Subcutaneous abdominal adipose tissue (tissue), 5 donors: ENCODE measurements around the gene WFIKKN1.

Source experiments
- H3K27ac ChIP-seq: one replicate; pipeline ENCODE4 v1.7.0; 2013; ENCODE audit warnings: low read depth, mild to moderate bottlenecking, inconsistent platforms, low read length, moderate library complexity
- H3K27me3 ChIP-seq, 5 donors: one replicate each; pipeline ENCODE4 v1.7.0; 2013; ENCODE audit warnings: low read length in 5 of 5, inconsistent platforms in 1 of 5; ENCODE audit not compliant: control insufficient read depth in 5 of 5, insufficient read depth in 4 of 5
- H3K36me3 ChIP-seq, 5 donors: one replicate each; pipeline ENCODE4 v1.7.0; 2013; ENCODE audit warnings: low read length in 5 of 5; ENCODE audit not compliant: control insufficient read depth in 5 of 5, insufficient read depth in 5 of 5
- H3K4me1 ChIP-seq, 5 donors: one replicate each; pipeline ENCODE4 v1.7.0; 2013; ENCODE audit warnings: low read length in 5 of 5, mild to moderate bottlenecking in 3 of 5, moderate library complexity in 1 of 5; ENCODE audit not compliant: control insufficient read depth in 5 of 5, insufficient read depth in 5 of 5
- H3K4me3 ChIP-seq, 5 donors: one replicate each; pipeline ENCODE4 v1.7.0; 2013; ENCODE audit warnings: low read length in 5 of 5, low read depth in 1 of 5
- H3K9ac ChIP-seq, 5 donors: one replicate each; pipeline ENCODE4 v1.7.0; 2013; ENCODE audit warnings: low read length in 5 of 5, mild to moderate bottlenecking in 4 of 5, moderate library complexity in 3 of 5
- H3K9me3 ChIP-seq, 5 donors: one replicate each; pipeline ENCODE4 v1.7.0; 2013; ENCODE audit warnings: low read length in 5 of 5; ENCODE audit not compliant: control insufficient read depth in 5 of 5
- donor health status: healthy.
- donor health status: healthy.
- donor health status: healthy.
- donor health status: healthy.
- donor health status: healthy.

WFIKKN1 gene, protein sequence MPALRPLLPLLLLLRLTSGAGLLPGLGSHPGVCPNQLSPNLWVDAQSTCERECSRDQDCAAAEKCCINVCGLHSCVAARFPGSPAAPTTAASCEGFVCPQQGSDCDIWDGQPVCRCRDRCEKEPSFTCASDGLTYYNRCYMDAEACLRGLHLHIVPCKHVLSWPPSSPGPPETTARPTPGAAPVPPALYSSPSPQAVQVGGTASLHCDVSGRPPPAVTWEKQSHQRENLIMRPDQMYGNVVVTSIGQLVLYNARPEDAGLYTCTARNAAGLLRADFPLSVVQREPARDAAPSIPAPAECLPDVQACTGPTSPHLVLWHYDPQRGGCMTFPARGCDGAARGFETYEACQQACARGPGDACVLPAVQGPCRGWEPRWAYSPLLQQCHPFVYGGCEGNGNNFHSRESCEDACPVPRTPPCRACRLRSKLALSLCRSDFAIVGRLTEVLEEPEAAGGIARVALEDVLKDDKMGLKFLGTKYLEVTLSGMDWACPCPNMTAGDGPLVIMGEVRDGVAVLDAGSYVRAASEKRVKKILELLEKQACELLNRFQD

DNA sequence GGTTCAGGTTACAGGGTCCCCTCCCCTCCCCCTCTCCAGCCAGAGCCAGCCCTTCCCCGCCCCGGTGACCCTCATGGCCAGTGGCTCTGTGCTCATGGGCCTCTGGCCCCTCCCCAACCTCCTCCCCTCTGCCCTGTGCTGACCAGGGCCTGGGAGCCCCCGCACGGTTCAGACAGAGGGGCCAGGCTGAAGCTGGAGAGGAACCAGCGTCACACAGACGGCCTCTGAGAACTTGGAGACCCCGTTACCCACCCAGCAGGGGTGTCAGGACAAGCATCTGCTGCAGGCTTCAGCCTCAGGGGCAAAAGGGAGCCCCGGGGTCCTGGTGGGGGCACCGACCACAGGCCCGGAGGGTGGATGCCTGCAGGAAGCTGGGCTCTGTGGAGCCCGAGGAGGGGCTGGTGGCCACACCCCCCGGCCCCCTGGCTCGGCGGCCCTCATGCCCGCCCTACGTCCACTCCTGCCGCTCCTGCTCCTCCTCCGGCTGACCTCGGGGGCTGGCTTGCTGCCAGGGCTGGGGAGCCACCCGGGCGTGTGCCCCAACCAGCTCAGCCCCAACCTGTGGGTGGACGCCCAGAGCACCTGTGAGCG, at the start of gene WFIKKN1:
WFIKKN1 (plus strand) TSS at position 171 of the 591 bp plus-strand sequence; CDS start at position 440, 269 bp downstream.
- Histone ChIP-seq H3K9ac (peak within 1 kb of the TSS in 2 of 5 donors; percentile 17 to 51), H3K4me1 (peaks cover 0 to 53% (median 33%) of the 10 kb centered on the region in 5 donors), H3K27me3 (peaks cover 0 to 2% (median 0%) of the 10 kb centered on the region in 5 donors), H3K36me3 (peaks cover 0 to 45% (median 21%) of the 10 kb centered on the region in 5 donors), H3K9me3 (no peaks in the 10 kb centered on the region), H3K4me3 (no peak within 1 kb of the TSS), H3K27ac (no peak within 1 kb of the TSS)

GRCh38 chr16:582218-582613, 48.6 kb upstream of the WFIKKN1 start:
- Histone ChIP-seq H3K27ac (no peak overlapping the region), H3K9me3 (no peaks in the 10 kb centered on the region), H3K4me3 (no peak overlapping the region), H3K27me3 (peaks cover 0 to 2% (median 0%) of the 10 kb centered on the region in 5 donors), H3K9ac (no peak overlapping the region), H3K4me1 (peaks cover 1 to 24% (median 9%) of the 10 kb centered on the region in 5 donors), H3K36me3 (peaks cover 0 to 21% (median 6%) of the 10 kb centered on the region in 5 donors)

GRCh38 chr16:582614-583331, 48.0 kb upstream of the WFIKKN1 start:
- Histone ChIP-seq H3K4me3 (no peak overlapping the region), H3K27me3 (peaks cover 0 to 2% (median 0%) of the 10 kb centered on the region in 5 donors), H3K9me3 (no peaks in the 10 kb centered on the region), H3K9ac (no peak overlapping the region), H3K27ac (no peak overlapping the region), H3K36me3 (peaks cover 0 to 21% (median 6%) of the 10 kb centered on the region in 5 donors), H3K4me1 (peaks cover 3 to 29% (median 14%) of the 10 kb centered on the region in 5 donors)

- Histone ChIP-seq H3K4me1 (peaks cover 5 to 36% (median 21%) of the 10 kb centered on the region in 5 donors), H3K36me3 (peaks cover 0 to 21% (median 6%) of the 10 kb centered on the region in 5 donors), H3K4me3 (no peak overlapping the region), H3K27me3 (peaks cover 0 to 2% (median 0%) of the 10 kb centered on the region in 5 donors), H3K27ac (no peak overlapping the region), H3K9me3 (no peaks in the 10 kb centered on the region), H3K9ac (no peak overlapping the region)
These were observed 47.3 kb upstream of the WFIKKN1 start for GRCh38 chr16:583470-583814.

DNA sequence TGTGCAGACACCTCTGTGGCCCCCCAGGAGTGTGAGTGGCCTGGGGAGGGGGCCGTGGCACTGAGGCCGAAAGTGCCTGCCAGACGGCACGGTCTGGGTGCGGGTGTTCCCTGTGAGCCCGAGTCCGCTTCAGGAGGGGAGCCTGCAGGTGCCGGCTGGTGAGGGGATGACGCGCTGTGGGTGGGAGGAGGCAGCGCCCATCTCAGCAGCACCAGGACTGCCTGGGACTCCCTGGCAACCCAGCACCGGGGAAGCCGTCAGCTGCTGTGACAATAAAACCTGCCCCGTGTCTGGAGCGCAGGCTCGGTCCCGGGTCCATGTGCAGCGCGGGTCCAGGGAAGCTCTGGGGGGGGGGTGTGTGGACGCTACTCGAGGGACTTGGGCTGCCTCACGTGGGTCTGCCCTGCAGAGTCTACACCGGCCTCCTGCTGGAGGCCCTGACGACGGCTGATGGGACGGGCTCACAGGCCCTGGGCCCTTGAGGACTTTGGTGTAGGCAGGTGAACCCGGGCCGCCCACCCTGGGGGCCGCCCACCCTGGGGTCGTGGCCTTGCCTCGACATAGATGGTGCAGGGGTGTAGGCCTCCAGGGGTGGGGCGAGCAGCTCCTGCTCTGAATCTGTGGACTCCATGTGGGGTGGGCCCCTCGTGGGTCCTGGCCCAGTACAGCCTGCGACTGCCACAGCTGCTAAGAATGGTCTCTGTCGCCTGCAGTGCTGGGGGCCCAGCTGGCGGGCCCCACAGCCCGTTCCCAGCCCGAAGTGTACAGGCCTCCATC, 46.8 kb upstream of the WFIKKN1 start:
- peaks cover 0 to 21% (median 6%) of the 10 kb centered on the region in 5 donors for H3K36me3 ChIP-seq
- H3K27ac ChIP-seq, result no peak overlapping the region
- H3K4me3 ChIP-seq, result no peak overlapping the region
- H3K27me3 ChIP-seq, result peaks cover 0 to 2% (median 0%) of the 10 kb centered on the region in 5 donors
- no peak overlapping the region for H3K9ac ChIP-seq
- peaks cover 5 to 39% (median 24%) of the 10 kb centered on the region in 5 donors for H3K4me1 ChIP-seq
- H3K9me3 ChIP-seq, result no peaks in the 10 kb centered on the region

DNA sequence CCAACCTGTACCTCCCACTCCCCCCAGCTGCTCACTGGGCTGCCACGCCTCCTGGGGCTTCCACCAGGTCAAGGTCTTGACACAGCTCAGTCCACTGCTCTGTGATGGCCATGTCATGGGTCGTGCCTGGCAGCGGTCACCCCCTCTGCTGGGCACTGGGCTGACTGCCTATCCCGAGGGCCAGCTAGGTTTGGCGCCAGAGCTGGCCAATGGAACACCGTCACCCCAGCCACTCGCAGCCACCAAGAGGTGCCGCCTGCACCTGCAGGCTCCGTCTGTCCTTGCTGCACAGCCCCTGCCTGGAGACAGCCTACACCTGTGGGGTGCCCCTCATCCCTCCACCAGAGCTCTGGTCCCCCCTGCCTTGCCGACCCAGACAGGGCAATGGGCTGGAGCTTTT, 45.4 kb upstream of the WFIKKN1 start:
- peaks cover 5 to 40% (median 24%) of the 10 kb centered on the region in 5 donors for H3K4me1 ChIP-seq
- peaks cover 0 to 2% (median 0%) of the 10 kb centered on the region in 5 donors for H3K27me3 ChIP-seq
- no peak overlapping the region for H3K4me3 ChIP-seq
- H3K36me3 ChIP-seq, result peaks cover 0 to 15% (median 6%) of the 10 kb centered on the region in 5 donors
- H3K9ac ChIP-seq, result no peak overlapping the region
- H3K27ac ChIP-seq, result no peak overlapping the region
- H3K9me3 ChIP-seq, result no peaks in the 10 kb centered on the region

GRCh38 chr16:586047-586644, 44.6 kb upstream of the WFIKKN1 start:
- Histone ChIP-seq H3K4me3 (no peak overlapping the region), H3K36me3 (peaks cover 0 to 8% (median 4%) of the 10 kb centered on the region in 5 donors), H3K27ac (no peak overlapping the region), H3K27me3 (peaks cover 0 to 2% (median 0%) of the 10 kb centered on the region in 5 donors), H3K4me1 (peaks cover 10 to 48% (median 32%) of the 10 kb centered on the region in 5 donors), H3K9ac (no peak overlapping the region), H3K9me3 (no peaks in the 10 kb centered on the region)

DNA sequence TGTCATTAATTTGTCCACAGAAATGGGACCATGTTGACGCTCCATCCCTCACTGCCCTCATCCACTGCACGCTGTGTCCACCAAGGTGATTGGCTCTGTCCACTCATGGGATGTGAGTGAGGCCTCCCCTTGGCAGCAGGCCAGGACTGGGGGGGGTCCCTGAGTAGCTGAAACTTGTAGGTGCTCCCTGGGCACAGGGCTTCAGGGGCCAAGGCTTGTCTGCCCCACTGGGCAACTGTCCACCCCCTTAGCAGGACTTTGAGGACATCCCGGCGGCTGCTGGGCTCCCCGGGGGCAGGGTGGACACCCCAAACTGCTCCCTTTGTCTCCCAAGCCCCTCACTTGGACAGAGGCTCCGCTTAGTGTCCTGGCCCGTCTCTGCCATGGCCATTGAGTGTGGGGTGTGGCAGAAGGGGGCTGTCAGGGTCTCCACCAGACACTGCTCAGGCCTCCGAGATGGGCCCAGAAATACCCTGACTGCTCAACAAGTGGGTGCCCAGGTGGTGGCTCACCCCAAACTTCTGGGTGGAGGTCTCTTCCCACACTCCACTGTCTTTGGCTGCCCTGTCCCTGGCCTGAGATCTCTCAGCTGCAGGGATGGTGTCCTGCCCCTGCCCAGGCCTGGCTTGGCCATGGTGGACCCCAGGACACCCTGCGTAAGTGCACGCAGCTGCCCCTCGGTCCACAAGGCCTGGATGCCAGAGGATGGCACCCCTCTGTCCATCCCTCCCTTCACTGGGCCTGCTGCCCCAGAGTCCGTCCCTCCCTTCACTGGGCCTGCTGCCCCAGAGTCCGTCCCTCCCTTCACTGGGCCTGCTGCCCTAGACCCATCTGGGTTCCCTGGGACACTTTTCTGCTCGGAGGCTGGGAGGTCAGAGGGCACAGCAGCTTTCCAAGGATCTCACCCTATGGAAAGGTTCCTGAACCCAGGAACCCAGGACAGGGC, 43.9 kb upstream of the WFIKKN1 start:
- peak overlapping the region in 4 of 5 donors; percentile 38 to 67 (median 51) for H3K9ac ChIP-seq

More for the DNA sequence above, 43.9 kb upstream of the WFIKKN1 start:
- peaks cover 10 to 54% (median 38%) of the 10 kb centered on the region in 5 donors for H3K4me1 ChIP-seq
- no peak overlapping the region for H3K4me3 ChIP-seq
- peak overlapping the region; percentile 86 for H3K27ac ChIP-seq
- H3K9me3 ChIP-seq, result no peaks in the 10 kb centered on the region
- H3K27me3 ChIP-seq, result peaks cover 0 to 2% (median 0%) of the 10 kb centered on the region in 5 donors
- H3K36me3 ChIP-seq, result peaks cover 0 to 7% (median 4%) of the 10 kb centered on the region in 5 donors
